Parathyroid adenoma (tissue), 2 donors: ENCODE data around the gene TK1.

ENCODE experiments used
- H2AFZ ChIP-seq: fragments of 300-600 bp; sonication (generic); one replicate; pipeline ENCODE4 v1.7.0; 2017; ENCODE audit warnings: antibody characterized with exemption, mild to moderate bottlenecking
- H3K27ac ChIP-seq: fragments of 300-600 bp; sonication (generic); one replicate; pipeline ENCODE4 v1.7.0; 2017
- H3K27me3 ChIP-seq: fragments of 300-600 bp; sonication (generic); one replicate; pipeline ENCODE4 v1.7.0; 2017; ENCODE audit warnings: low read length; ENCODE audit not compliant: control insufficient read depth, insufficient read depth
- H3K36me3 ChIP-seq: fragments of 300-600 bp; sonication (generic); one replicate; pipeline ENCODE4 v1.7.0; 2017; ENCODE audit warnings: low read length; ENCODE audit not compliant: control insufficient read depth, insufficient read depth
- H3K4me1 ChIP-seq: fragments of 300-600 bp; sonication (generic); one replicate; pipeline ENCODE4 v1.7.0; 2017; ENCODE audit warnings: control low read depth
- H3K4me2 ChIP-seq: fragments of 300-600 bp; sonication (generic); one replicate; pipeline ENCODE4 v1.7.0; 2017; ENCODE audit warnings: low read length
- H3K4me3 ChIP-seq: fragments of 300-600 bp; sonication (generic); one replicate; pipeline ENCODE4 v1.7.0; 2017; ENCODE audit warnings: low read depth, low read length
- H3K79me2 ChIP-seq: fragments of 300-600 bp; sonication (generic); one replicate; pipeline ENCODE4 v1.7.0; 2017; ENCODE audit warnings: control low read depth
- H3K9ac ChIP-seq: fragments of 300-600 bp; sonication (generic); one replicate; pipeline ENCODE4 v1.7.0; 2017; ENCODE audit warnings: mild to moderate bottlenecking
- H3K9me3 ChIP-seq: fragments of 300-600 bp; sonication (generic); one replicate; pipeline ENCODE4 v1.7.0; 2017; ENCODE audit warnings: low read length; ENCODE audit not compliant: control insufficient read depth
- TF ChIP-seq, protein P1 (sequence below): fragments of 300-600 bp; sonication (generic); IDR thresholded peaks from one replicate; pipeline ENCODE4 v1.7.0; 2017; ENCODE audit warnings: antibody characterized with exemption, mild to moderate bottlenecking
- donor health status: primary hyperparathyroidism.

TK1 gene

DNA sequence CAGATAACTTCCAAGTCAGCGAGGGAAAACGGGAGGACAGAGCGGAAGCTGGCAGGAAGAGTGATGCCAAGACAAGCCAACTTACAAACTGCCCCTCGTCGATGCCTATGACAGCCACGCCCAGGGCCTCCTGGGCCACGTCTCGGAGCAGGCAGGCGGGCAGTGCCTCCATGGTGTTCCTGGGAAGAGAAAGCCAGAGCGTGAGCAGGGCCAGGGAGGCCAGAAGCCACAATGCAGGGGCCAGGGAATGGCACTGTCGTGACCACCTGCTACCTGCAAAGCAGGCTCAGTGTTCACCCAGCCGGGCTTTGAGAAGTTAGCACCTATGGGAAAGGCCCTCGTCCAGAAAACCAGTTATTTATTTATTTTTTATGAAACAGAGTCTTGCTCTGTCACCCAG lies 4.3 kb downstream of the TK1 start:
- TF ChIP-seq, protein P1, sequence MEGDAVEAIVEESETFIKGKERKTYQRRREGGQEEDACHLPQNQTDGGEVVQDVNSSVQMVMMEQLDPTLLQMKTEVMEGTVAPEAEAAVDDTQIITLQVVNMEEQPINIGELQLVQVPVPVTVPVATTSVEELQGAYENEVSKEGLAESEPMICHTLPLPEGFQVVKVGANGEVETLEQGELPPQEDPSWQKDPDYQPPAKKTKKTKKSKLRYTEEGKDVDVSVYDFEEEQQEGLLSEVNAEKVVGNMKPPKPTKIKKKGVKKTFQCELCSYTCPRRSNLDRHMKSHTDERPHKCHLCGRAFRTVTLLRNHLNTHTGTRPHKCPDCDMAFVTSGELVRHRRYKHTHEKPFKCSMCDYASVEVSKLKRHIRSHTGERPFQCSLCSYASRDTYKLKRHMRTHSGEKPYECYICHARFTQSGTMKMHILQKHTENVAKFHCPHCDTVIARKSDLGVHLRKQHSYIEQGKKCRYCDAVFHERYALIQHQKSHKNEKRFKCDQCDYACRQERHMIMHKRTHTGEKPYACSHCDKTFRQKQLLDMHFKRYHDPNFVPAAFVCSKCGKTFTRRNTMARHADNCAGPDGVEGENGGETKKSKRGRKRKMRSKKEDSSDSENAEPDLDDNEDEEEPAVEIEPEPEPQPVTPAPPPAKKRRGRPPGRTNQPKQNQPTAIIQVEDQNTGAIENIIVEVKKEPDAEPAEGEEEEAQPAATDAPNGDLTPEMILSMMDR, result no peak
- no peaks in the 10 kb centered on the region for H3K4me1 ChIP-seq
- H3K9me3 ChIP-seq, result no peaks in the 10 kb centered on the region
- no peaks in the 10 kb centered on the region for H3K36me3 ChIP-seq
- H2AFZ ChIP-seq, result no peak overlapping the region
- H3K27ac ChIP-seq, result no peak overlapping the region
- H3K4me3 ChIP-seq, result no peak overlapping the region
- H3K9ac ChIP-seq, result no peak overlapping the region
- no peaks in the 10 kb centered on the region for H3K27me3 ChIP-seq
- H3K4me2 ChIP-seq, result no peak overlapping the region
- peaks cover 3% of the 10 kb centered on the region for H3K79me2 ChIP-seq

DNA sequence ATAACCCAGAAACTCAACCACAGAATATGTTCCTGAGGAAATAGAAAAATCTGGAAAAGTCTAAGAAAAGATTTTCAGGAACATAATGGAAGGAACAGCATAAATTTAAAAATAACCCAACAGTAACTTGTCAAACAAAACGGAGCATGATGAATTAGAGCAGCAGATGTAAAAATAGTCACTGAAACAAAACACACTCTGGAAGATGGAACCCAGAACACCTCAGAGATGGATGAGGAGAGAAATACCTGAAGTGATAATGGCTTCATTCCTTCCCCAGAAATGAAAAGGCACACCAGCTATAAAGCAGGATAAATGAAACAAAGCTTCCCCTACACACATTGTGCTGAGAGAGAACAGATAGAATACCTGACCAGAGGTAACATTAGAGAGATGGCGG lies 6.3 kb downstream of the TK1 start:
- peak overlapping the region; percentile 45 for H3K27ac ChIP-seq
- no peaks in the 10 kb centered on the region for H3K36me3 ChIP-seq
- no peaks in the 10 kb centered on the region for H3K79me2 ChIP-seq
- H3K9me3 ChIP-seq, result no peaks in the 10 kb centered on the region
- TF ChIP-seq, protein P1, result no peak
- no peak overlapping the region for H2AFZ ChIP-seq
- no peak overlapping the region for H3K4me2 ChIP-seq
- H3K27me3 ChIP-seq, result no peaks in the 10 kb centered on the region
- peaks cover 2% of the 10 kb centered on the region for H3K4me1 ChIP-seq
- H3K4me3 ChIP-seq, result no peak overlapping the region
- no peak overlapping the region for H3K9ac ChIP-seq

DNA sequence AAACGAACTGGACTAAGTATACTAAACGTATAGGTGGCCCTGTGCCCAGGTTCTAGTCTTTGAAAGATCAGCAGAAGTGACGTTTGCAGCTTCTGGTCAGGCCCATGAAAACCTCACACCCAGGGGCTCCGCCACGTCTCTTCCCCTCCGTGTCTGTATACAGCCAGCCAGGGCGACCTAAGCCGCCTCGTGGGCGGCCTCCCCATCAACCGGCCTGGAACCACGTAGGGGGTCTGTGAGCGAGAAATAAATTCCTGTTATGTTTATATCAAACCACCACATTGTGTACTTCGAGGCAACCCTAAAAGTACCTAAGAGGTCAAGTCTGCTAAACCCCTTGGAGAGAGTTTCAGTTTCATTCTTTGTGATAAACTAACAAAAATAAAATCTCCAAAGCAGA lies 6.8 kb downstream of the TK1 start:
- Histone ChIP-seq H3K9ac (no peak overlapping the region), H2AFZ (no peak overlapping the region), H3K79me2 (no peaks in the 10 kb centered on the region), H3K9me3 (no peaks in the 10 kb centered on the region), H3K27me3 (no peaks in the 10 kb centered on the region), H3K4me1 (peaks cover 2% of the 10 kb centered on the region), H3K27ac (peak overlapping the region; percentile 45), H3K36me3 (no peaks in the 10 kb centered on the region), H3K4me3 (no peak overlapping the region), H3K4me2 (no peak overlapping the region)
- TF ChIP-seq, protein P1, result no peak

DNA sequence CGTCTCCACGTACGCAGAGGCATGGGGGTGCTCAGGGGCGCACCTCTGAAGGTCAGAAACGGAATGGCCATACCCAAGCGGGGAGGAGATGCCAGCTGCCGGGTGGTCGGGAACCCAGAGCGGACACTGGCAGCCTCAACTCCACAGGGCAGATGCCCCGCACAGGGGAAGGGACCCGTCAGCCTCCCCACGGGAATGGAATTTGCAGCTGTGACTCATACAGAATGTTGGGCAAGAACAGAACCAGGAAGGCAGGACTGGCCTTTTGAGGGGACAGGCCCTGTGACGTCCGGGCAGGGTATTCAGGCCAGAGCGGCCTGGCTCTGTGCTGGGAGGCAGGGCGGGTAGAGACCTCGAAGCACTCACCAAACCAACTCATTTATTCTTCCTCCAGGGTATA lies 7.5 kb downstream of the TK1 start:
- TF ChIP-seq, protein P1, result no peak
- no peak overlapping the region for H3K4me2 ChIP-seq
- H3K4me3 ChIP-seq, result no peak overlapping the region
- H3K27me3 ChIP-seq, result no peaks in the 10 kb centered on the region
- no peaks in the 10 kb centered on the region for H3K79me2 ChIP-seq
- peak overlapping the region; percentile 45 for H3K27ac ChIP-seq
- peaks cover 2% of the 10 kb centered on the region for H3K4me1 ChIP-seq
- H3K9ac ChIP-seq, result no peak overlapping the region
- H3K9me3 ChIP-seq, result no peaks in the 10 kb centered on the region
- H3K36me3 ChIP-seq, result no peaks in the 10 kb centered on the region
- H2AFZ ChIP-seq, result no peak overlapping the region

DNA sequence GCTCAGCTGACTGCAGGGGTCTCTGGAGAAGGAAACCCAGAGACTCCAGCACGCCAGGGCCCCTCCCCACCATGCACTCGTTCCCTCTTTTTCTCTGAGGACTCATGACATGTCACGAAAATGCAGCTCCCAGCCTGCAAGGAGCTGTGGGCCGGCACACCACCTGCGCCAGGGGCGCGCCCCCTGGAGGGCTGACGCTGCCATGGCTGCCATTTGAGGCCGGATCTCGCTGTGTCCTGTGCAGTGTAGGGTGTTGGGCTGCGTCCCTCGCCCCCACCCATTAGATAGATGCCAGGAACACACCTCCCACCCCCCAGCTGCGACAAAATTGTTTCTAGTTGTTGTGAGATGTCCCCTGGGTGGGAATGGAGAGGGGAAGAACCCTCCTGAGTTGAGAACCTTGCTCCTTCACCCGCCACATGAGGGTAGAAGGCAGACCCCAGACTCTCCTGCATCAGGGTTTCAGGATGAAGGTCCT lies 10.3 kb downstream of the TK1 start:
- Histone ChIP-seq H3K9ac (no peak overlapping the region), H3K4me1 (peaks cover 2% of the 10 kb centered on the region), H3K36me3 (no peaks in the 10 kb centered on the region), H3K27me3 (no peaks in the 10 kb centered on the region), H3K79me2 (no peaks in the 10 kb centered on the region), H3K27ac (no peak overlapping the region), H3K4me2 (no peak overlapping the region), H3K9me3 (no peaks in the 10 kb centered on the region), H3K4me3 (no peak overlapping the region), H2AFZ (no peak overlapping the region)
- TF ChIP-seq, protein P1, result peak; percentile 91
